H1 (cell line): ENCODE data around the gene FHL2. TPM values are rescaled to one million over a fixed set of nuclear protein-coding genes. Genes with fewer than 3 reads are reported as not detected.

ENCODE experiments used
- NANOG ChIP-seq: IDR thresholded peaks from 2 replicates; pipeline ENCODE4 v1.6.1; 2011; ENCODE audit warnings: low read length, low read depth, mild to moderate bottlenecking, inconsistent platforms; ENCODE audit not compliant: insufficient read depth, poor library complexity, severe bottlenecking
- SP1 ChIP-seq: IDR thresholded peaks from 2 replicates; pipeline ENCODE4 v1.6.1; 2011; ENCODE audit warnings: low read depth, low read length
- polyA plus RNA-seq, 7 experiments: library from polyadenylated mRNA; depleted of rRNA in 3 of 7; stranded (reverse) in 5 of 7; unstranded in 2 of 7; fragments of >200 nt in 5 of 7; fragments of 200-250 nt in 2 of 7; gene quantifications; 1 replicate in 5 of 7; 2 replicates in 1 of 7; 4 replicates in 1 of 7; pipeline versions ENCODE4 v1.2.1 to v1.2.3, GENCODE V29; 2011 to 2013; ENCODE audit warnings: missing spikeins in 2 of 7, mixed read lengths in 2 of 7
- total RNA-seq: library from RNA; stranded (reverse); fragmentation: NEBNext Ultra II Directional; extraction: Animal tissue kit (Norgen Biotek cat#: 25700); gene quantifications from 2 replicates; pipeline ENCODE4 v1.2.1, GENCODE V29; 2021
- TF ChIP-seq, protein P1 (sequence below): fragments of 300-600 bp; sonication (generic); IDR thresholded peaks from 2 replicates; pipeline ENCODE4 v1.7.1; 2012; ENCODE audit warnings: low read length, moderate library complexity, mild to moderate bottlenecking, inconsistent platforms; ENCODE audit not compliant: insufficient replicate concordance

The FHL2 gene
- total and polyA plus RNA-seq, 2 of the 8 experiments (the other 6 are each of a cell fraction or from before 2014, with no cell fraction given): 33.2 to 64.3 TPM

DNA sequence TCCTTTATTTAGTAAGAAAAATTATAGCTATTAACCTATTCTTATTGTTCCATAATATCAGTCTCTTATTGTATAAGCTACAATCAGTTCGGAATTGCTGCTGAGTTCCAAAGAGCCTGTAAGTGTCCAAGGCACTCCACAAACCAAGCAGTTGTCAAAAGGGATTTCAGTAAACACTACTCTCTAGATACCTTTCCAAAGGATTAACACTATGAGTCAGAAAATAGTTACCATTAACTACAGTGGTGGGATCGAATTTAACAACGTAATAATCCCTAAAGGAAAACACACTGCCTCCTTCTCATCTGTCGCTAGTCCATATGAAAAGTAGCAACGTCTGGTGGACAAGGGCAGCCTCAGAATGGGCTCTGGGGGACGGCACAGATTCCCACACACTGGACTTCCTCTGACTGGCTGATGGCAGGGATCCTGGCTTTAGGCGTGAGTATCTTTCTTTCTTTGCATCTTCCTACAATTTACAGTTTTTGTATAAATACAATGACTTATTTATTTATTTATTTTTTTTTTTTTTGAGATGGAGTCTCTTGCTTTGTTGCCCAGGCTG lies 78.1 kb downstream of the FHL2 start (continued):
- TF ChIP-seq, protein P1, sequence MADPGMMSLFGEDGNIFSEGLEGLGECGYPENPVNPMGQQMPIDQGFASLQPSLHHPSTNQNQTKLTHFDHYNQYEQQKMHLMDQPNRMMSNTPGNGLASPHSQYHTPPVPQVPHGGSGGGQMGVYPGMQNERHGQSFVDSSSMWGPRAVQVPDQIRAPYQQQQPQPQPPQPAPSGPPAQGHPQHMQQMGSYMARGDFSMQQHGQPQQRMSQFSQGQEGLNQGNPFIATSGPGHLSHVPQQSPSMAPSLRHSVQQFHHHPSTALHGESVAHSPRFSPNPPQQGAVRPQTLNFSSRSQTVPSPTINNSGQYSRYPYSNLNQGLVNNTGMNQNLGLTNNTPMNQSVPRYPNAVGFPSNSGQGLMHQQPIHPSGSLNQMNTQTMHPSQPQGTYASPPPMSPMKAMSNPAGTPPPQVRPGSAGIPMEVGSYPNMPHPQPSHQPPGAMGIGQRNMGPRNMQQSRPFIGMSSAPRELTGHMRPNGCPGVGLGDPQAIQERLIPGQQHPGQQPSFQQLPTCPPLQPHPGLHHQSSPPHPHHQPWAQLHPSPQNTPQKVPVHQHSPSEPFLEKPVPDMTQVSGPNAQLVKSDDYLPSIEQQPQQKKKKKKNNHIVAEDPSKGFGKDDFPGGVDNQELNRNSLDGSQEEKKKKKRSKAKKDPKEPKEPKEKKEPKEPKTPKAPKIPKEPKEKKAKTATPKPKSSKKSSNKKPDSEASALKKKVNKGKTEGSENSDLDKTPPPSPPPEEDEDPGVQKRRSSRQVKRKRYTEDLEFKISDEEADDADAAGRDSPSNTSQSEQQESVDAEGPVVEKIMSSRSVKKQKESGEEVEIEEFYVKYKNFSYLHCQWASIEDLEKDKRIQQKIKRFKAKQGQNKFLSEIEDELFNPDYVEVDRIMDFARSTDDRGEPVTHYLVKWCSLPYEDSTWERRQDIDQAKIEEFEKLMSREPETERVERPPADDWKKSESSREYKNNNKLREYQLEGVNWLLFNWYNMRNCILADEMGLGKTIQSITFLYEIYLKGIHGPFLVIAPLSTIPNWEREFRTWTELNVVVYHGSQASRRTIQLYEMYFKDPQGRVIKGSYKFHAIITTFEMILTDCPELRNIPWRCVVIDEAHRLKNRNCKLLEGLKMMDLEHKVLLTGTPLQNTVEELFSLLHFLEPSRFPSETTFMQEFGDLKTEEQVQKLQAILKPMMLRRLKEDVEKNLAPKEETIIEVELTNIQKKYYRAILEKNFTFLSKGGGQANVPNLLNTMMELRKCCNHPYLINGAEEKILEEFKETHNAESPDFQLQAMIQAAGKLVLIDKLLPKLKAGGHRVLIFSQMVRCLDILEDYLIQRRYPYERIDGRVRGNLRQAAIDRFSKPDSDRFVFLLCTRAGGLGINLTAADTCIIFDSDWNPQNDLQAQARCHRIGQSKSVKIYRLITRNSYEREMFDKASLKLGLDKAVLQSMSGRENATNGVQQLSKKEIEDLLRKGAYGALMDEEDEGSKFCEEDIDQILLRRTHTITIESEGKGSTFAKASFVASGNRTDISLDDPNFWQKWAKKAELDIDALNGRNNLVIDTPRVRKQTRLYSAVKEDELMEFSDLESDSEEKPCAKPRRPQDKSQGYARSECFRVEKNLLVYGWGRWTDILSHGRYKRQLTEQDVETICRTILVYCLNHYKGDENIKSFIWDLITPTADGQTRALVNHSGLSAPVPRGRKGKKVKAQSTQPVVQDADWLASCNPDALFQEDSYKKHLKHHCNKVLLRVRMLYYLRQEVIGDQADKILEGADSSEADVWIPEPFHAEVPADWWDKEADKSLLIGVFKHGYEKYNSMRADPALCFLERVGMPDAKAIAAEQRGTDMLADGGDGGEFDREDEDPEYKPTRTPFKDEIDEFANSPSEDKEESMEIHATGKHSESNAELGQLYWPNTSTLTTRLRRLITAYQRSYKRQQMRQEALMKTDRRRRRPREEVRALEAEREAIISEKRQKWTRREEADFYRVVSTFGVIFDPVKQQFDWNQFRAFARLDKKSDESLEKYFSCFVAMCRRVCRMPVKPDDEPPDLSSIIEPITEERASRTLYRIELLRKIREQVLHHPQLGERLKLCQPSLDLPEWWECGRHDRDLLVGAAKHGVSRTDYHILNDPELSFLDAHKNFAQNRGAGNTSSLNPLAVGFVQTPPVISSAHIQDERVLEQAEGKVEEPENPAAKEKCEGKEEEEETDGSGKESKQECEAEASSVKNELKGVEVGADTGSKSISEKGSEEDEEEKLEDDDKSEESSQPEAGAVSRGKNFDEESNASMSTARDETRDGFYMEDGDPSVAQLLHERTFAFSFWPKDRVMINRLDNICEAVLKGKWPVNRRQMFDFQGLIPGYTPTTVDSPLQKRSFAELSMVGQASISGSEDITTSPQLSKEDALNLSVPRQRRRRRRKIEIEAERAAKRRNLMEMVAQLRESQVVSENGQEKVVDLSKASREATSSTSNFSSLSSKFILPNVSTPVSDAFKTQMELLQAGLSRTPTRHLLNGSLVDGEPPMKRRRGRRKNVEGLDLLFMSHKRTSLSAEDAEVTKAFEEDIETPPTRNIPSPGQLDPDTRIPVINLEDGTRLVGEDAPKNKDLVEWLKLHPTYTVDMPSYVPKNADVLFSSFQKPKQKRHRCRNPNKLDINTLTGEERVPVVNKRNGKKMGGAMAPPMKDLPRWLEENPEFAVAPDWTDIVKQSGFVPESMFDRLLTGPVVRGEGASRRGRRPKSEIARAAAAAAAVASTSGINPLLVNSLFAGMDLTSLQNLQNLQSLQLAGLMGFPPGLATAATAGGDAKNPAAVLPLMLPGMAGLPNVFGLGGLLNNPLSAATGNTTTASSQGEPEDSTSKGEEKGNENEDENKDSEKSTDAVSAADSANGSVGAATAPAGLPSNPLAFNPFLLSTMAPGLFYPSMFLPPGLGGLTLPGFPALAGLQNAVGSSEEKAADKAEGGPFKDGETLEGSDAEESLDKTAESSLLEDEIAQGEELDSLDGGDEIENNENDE: no peak
- TF ChIP-seq NANOG: no peak
- no peak for TF ChIP-seq SP1
